Prostate gland (tissue), 2 donors: ENCODE results near the gene TAS2R41. TPM values are rescaled to one million over a fixed set of nuclear protein-coding genes. Genes with fewer than 3 reads are reported as not detected.
"Not testable (repeated sequence)": the region's sequence is repeated elsewhere in the genome, so short reads cannot be mapped to it uniquely, and the experiment has no call there.

ENCODE experiments used
- DNase-seq: peaks from one replicate; pipeline ENCODE4 v3.0.0-alpha.2; 2019; ENCODE audit warnings: low spot score
- H3K27ac ChIP-seq, 2 donors: fragments of 200-600 bp; sonication (generic); 2 replicates each; pipeline ENCODE4 v1.5.1; 2017 to 2019
- H3K27me3 ChIP-seq: fragments of 200-600 bp; sonication (generic); replicated peaks from 2 replicates; pipeline ENCODE4 v1.5.1; 2019; ENCODE audit not compliant: insufficient read depth
- H3K36me3 ChIP-seq, 2 donors: fragments of 200-600 bp; sonication (generic); 1 replicate in 1 of 2; 2 replicates in 1 of 2; pipeline versions ENCODE4 v1.5.1 to v1.8.1; 2017 to 2019
- H3K4me1 ChIP-seq: fragments of 200-600 bp; sonication (generic); replicated peaks from 2 replicates; pipeline ENCODE4 v1.5.1; 2019
- H3K4me3 ChIP-seq, 2 donors: fragments of 200-600 bp; sonication (generic); 2 replicates each; pipeline ENCODE4 v1.5.1; 2017 to 2019
- H3K9me3 ChIP-seq: fragments of 200-600 bp; sonication (generic); 2 replicates; pipeline ENCODE4 v1.5.1; 2017
- POLR2A ChIP-seq: fragments of 450-650 bp; IDR thresholded peaks from one replicate; pipeline ENCODE4 v1.6.1; 2016; ENCODE audit warnings: antibody characterized with exemption, mild to moderate bottlenecking
- POLR2AphosphoS5 ChIP-seq: sonication (generic); formaldehyde crosslinking; IDR thresholded peaks from one replicate; pipeline ENCODE4 v1.6.1; 2017; ENCODE audit warnings: antibody characterized with exemption
- WGBS: methylation state at CpG from one replicate; pipeline ENCODE4 v1.1.5; 2018; 5-methylcytosine and 5-hydroxymethylcytosine counted together
- intact Hi-C: fragments of 100-400 bp; cut with DNase I; formaldehyde crosslinking; loops from one replicate; pipeline ENCODE4 v1.14.2; 2022
- total RNA-seq, 2 donors: library from RNA; depleted of rRNA; stranded (reverse); fragments of >200 nt; gene quantifications; one replicate each; pipeline ENCODE4 v1.1.0, GENCODE V29; 2016
- TF ChIP-seq, protein P1 (sequence below), 4 experiments: fragments of 200-600 bp in 2 of 4; fragments of 450-650 bp in 2 of 4; sonication (generic) in 2 of 4; IDR thresholded peaks; 1 replicate in 3 of 4; 2 replicates in 1 of 4; pipeline ENCODE4 v1.5.1; 2016 to 2019; ENCODE audit warnings: antibody characterized with exemption in 4 of 4, mild to moderate bottlenecking in 2 of 4, moderate library complexity in 2 of 4

The TAS2R41 gene
- total RNA-seq, 2 donors from 2014 or later = 2.7 TPM; not detected in 1

DNA sequence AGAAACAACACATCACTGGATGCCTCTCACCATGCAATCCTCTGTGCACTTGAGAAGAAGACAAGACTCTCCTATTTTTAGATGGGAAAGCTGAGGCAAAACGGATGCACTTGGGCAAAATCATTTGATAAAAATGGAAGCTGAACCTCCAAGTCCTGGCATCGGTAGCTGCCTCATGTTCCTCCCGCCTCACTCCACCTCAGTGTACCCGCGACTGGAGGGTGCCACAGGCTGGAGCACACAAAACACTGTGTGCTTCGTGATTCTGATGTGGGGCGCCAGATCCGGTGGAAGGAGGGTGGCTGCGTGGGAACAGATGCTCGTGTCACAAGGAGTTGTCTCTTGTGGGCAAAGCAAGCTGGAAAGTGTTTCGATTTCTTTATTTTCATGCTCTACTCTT is 41.3 kb downstream of the TAS2R41 start:
- intact Hi-C loops = no loop called here
- H3K9me3 ChIP-seq = no peaks in the 10 kb centered on the region
- no peaks in the 10 kb centered on the region for H3K4me1 ChIP-seq
- no peaks in the 10 kb centered on the region for H3K27me3 ChIP-seq
- H3K36me3 ChIP-seq = no peaks in the 10 kb centered on the region
- H3K27ac ChIP-seq = no peak overlapping the region
- WGBS = 92% methylated on average over 11 of the region's 11 CpGs
- DNase-seq = no peak
- H3K4me3 ChIP-seq = no peak overlapping the region
- TF ChIP-seq POLR2AphosphoS5 = no peak

GRCh38 chr7:143519411-143520131 is 41.9 kb downstream of the TAS2R41 start:
- Histone ChIP-seq H3K36me3 (no peaks in the 10 kb centered on the region), H3K4me3 (no peak overlapping the region), H3K9me3 (no peaks in the 10 kb centered on the region), H3K4me1 (no peaks in the 10 kb centered on the region), H3K27me3 (no peaks in the 10 kb centered on the region), H3K27ac (no peak overlapping the region)
- TF ChIP-seq POLR2AphosphoS5 = no peak
- TF ChIP-seq, protein P1, sequence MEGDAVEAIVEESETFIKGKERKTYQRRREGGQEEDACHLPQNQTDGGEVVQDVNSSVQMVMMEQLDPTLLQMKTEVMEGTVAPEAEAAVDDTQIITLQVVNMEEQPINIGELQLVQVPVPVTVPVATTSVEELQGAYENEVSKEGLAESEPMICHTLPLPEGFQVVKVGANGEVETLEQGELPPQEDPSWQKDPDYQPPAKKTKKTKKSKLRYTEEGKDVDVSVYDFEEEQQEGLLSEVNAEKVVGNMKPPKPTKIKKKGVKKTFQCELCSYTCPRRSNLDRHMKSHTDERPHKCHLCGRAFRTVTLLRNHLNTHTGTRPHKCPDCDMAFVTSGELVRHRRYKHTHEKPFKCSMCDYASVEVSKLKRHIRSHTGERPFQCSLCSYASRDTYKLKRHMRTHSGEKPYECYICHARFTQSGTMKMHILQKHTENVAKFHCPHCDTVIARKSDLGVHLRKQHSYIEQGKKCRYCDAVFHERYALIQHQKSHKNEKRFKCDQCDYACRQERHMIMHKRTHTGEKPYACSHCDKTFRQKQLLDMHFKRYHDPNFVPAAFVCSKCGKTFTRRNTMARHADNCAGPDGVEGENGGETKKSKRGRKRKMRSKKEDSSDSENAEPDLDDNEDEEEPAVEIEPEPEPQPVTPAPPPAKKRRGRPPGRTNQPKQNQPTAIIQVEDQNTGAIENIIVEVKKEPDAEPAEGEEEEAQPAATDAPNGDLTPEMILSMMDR (IDR thresholded peaks at IDR 0.05) = no peak
- TF ChIP-seq POLR2A = no peak
- 71% methylated on average over 7 of the region's 7 CpGs for WGBS
- intact Hi-C loops = no loop called here
- DNase-seq = no peak

DNA sequence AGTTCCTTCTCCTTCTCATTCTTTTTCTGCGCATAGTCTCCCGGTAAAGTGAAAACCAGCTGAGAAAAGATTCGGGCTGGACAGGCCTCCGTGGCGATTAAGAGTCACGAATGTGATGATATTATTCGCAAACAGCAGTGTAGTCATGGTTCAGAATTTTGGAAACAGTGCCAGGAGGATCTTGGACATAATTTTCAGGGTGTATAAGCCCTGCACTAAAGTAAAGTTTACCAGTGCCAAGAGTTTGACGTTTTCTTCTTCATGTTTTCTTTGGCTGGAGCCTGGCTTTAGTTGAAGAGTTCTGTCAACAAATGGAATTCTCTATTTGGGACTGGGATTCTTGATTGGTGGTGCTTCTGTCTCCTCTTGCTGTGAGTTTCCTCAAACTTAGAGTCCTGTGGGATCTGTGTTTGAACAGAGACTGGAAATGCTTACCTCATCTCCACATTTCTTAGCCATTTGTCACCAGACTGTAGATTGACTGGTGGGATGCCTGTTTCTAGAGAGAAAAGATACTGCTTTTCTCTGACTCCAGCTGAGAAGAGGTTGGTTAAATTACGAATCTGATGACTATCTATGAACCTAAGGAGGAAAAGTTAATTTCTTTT is 44.7 kb downstream of the TAS2R41 start:
- WGBS = 0% methylated on average over 1 of the region's 9 CpGs
- H3K27ac ChIP-seq, intact Hi-C loops: not testable (repeated sequence)

More for the DNA sequence above, 44.7 kb downstream of the TAS2R41 start:
- DNase-seq, H3K4me3 ChIP-seq, H3K36me3 ChIP-seq, H3K9me3 ChIP-seq, H3K4me1 ChIP-seq, H3K27me3 ChIP-seq: not testable (repeated sequence)

Other genes with a start within 250 kb of the TAS2R41 start
- 100 to 1,000 TPM; 134 to 153 TPM for gene GSTK1, start 214.4 kb upstream of the TAS2R41 start, total RNA-seq
- 1 to 10 TPM in 1 of 2 donors, under 1 TPM in 1; 0.51 to 7.7 TPM for gene TMEM139, start 192.9 kb upstream of the TAS2R41 start, total RNA-seq
- 10 to 100 TPM; 19.6 to 20.2 TPM for gene CASP2, start 189.5 kb upstream of the TAS2R41 start, total RNA-seq
- gene CLCN1, start 161.8 kb upstream of the TAS2R41 start, total RNA-seq = under 1 TPM in 1 of 2 donors, not detected in 1; 0.23 TPM
- gene FAM131B, start 115.2 kb upstream of the TAS2R41 start, total RNA-seq = 1 to 10 TPM in 1 of 2 donors, under 1 TPM in 1; 0.32 to 1.2 TPM
- gene ZYX, start 96.5 kb upstream of the TAS2R41 start, total RNA-seq = 100 to 1,000 TPM in 1 of 2 donors, 10 to 100 TPM in 1; 55.8 to 256 TPM
- 10 to 100 TPM; 10.5 to 15.7 TPM for gene EPHA1, start 69.0 kb upstream of the TAS2R41 start, total RNA-seq
- not detected for gene TAS2R60, start 34.4 kb upstream of the TAS2R41 start, total RNA-seq
- gene CTAGE15, start 93.9 kb downstream of the TAS2R41 start, total RNA-seq = 1 to 10 TPM in 1 of 2 donors, not detected in 1; 1.6 TPM
- 10 to 100 TPM; 12.1 to 12.7 TPM for gene TCAF2, start 143.1 kb downstream of the TAS2R41 start, total RNA-seq